Activated CD4-positive, alpha-beta T cell treated with anti-CD3 and anti-CD28 coated beads, Interleukin-2, amount 50 U/mL, for 16 hours (primary cell): ENCODE measurements around the gene UBE2I.
"Not testable (repeated sequence)": the region's sequence is repeated elsewhere in the genome, so short reads cannot be mapped to it uniquely, and the experiment has no call there.

ENCODE experiments used
- DNase-seq: peaks from one replicate; pipeline ENCODE4 v3.0.0-alpha.2; 2020

UBE2I gene

DNA sequence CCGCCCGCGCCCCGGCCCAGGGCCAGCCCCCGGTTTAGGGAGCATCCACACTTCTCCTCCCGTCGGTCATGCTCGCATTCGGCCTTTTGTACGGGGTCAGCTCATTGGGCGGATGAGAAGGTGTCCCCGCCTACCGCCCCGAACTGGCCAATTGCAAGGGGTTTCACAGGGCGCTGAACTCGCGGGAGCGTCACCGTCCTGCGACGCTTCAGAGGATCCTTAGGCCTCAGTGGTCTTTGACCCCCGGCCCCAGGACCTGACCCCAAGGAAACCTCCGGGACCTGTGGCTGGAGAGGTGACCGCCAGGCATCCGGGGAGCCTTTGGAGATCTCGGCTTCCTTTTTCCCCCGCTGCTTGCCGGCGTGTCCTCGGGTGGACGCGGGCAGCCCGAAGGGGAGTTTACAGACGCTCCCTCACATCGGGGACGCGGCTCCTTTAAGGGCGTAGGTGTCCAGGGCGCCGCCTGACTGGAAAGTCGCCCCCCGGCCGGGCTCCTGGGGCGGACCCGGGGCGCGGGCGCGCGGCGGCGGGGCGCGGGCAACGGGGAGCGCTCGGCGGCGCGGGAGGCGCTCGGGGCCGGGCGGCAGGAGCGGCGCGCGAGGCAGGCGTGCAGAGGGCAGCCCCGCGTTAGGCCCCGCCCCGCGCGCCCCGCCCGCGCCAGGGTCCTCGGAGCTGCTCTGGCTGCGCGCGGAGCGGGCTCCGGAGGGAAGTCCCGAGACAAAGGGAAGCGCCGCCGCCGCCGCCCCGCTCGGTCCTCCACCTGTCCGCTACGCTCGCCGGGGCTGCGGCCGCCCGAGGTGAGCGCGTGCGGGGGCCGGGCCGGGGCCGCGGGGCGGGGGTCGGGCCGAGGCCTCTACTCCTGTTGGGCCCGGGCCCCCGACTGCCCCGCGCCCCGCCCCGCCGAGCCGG is at the start of gene UBE2I:
TSS of gene UBE2I (plus strand) at position 660 of the 909 bp plus-strand sequence. CDS start 4,395 bp downstream, outside the sequence.
- peak; percentile 98 for DNase-seq

GRCh38 chr16:1259760-1260068 is 49.7 kb upstream of the UBE2I start:
- DNase-seq: no peak

DNA sequence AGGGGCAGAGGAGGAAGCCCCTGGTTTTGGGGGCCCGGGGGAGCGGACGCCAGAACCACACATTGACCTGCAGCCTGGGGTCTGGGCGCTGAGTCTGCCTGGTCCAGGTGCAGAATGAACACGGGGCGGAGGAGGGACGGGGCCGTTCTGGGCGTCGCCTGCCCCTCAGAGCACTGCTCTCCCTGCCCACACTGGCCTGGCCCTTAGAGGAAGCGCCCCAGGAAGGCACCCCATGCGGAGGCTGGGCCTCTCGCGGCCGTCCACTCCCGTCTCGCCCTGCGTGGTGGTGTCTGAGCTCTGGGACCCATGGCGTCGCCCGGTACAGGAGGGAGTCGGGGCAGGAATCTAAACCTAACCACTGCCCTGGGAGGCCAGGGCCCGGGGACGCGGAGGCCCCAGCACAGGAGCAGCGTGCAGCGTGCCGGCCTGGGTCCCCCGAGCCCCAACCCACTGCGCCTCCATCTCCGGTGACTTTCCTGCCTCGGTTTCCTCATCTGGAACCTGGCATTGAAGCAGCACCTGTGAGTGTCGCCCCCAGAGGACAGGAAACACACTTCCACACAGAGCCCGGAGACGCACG is 49.2 kb upstream of the UBE2I start:
- DNase-seq: no peak

GRCh38 chr16:1261131-1261892 is 48.1 kb upstream of the UBE2I start:
- DNase-seq: no peak

GRCh38 chr16:1262210-1262845 is 47.1 kb upstream of the UBE2I start:
- DNase-seq: no peak

DNA sequence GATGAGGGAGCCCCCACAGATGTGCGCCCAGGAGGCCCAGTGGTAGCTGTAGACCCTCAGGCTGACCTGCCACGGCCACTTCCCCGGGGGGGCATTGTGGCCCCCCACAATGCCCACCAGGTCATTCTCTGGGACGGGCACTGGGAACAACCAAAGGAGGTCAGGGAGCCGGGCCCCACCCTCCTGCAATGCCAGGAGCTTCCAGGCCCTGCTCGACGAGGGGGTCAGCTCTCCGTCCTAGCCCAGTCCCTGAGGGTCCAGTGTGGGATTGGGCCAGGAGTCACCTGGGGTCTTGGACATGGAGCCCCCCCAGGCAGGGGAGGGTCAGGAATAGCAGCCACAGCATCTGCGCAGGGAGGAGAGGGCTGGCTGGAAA is 46.6 kb upstream of the UBE2I start:
- DNase-seq: no peak

DNA sequence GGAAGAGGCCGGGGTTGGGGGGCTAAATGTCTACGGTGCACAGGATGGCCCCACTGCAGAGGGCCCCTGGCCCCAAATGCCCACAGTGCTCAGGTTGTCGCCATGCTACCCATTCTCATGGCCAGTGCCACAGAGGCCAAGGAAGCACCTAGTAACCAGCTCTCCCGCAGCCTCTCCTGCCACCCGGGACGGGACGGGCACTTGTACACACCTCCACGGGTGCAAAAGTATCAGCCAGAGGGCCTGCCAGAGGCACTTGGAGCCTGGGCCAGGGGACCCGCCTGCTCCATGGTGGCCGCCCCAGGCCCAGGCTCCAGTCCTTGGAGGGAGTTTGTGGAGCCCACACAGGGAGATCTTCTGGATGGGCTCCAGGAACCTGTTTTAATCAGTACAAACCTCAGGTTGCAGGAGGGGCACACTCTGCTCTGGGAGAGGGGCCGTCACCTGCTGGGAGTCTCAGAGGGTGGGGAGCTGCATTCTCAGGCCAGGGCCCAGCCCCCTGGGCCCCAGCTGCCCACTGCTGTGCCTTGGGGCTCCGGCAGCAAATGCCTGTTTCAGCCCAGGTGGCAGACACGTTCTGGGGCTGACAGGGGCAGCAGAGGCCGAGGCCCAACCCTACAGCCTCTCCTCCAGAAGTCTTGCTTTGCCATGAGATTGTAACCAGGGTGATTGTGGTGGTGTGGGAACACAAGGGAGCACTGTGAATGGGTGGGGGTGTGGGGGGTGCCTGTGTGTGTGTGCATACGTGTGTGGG is 45.7 kb upstream of the UBE2I start:
- DNase-seq: no peak

- DNase-seq: no peak
These were observed 44.9 kb upstream of the UBE2I start for GRCh38 chr16:1264345-1265089.

- DNase-seq: no peak
These were observed 44.3 kb upstream of the UBE2I start for GRCh38 chr16:1265090-1265630.

DNA sequence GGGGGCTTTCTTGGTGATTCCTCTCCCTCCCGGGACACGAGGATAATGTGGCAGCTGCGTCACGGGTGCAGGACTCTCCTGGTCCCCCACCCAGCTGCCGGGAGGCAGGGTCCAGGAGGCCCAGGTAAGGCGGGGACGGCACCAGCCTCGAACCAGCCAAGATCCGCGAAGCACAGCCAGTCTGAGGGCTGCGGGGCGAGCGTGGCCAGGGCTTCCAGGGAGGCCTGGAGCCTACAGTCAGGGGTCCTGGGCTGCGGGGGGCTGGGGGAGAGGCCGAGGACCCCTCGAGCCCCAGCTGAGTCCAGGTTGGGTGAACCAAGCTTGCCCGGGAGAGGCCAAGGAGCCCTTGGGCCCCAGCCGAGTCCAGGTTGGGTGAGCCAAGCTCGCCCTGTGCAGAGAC is 43.6 kb upstream of the UBE2I start:
- DNase-seq: no peak

DNA sequence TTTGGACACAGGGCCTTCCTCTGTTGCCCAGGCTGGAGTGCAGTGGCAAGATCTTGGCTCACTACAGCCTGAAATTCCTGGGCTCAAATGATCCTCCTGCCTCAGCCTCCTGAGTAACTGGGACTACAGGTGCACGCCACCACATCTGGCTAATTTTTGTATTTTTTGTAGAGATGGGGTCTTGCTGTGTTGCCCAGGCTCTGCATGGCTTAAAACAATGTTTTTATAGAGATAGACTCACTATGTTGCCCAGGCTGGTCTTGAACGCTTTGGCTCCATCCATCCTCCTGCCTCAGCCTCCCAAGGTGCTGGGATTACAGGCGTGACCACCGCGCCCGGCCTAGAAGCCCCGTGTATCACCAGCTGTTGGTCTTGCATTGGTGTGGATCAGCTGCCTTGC is 40.0 kb upstream of the UBE2I start:
- not testable (repeated sequence) for DNase-seq

- DNase-seq: no peak
These were observed 38.1 kb upstream of the UBE2I start for GRCh38 chr16:1271380-1271723.

DNA sequence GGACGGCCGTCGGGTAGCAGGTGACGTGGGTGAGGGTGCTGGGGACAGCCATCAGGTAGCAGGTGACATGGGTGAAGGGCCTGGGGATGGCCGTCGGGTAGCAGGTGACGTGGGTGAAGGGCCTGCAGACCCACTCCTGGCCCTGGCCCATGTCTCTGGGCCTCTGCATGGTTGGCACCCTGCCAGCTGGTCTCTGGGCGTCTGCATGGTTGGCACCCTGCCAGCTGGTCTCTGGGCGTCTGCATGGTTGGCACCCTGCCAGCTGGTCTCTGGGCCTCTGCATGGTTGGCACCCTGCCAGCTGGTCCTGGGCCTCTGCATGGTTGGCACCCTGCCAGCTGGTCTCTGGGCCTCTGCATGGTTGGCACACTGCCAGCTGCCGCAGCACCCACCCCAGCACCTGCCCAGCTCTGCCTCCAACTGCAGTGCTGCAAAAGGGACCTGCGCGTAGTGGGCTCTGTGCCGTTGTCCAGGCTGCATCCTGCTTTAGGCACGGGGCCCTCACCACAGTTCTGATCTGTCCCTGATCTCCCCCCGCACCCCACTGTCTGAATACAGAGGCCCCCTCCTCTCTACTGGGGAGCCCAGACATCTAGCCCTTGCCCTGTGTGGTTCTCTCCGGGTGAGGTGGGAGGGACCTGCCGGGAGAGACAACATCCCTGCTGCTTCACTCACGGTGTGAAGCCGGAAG is 37.6 kb upstream of the UBE2I start:
- DNase-seq: not testable (repeated sequence)

DNA sequence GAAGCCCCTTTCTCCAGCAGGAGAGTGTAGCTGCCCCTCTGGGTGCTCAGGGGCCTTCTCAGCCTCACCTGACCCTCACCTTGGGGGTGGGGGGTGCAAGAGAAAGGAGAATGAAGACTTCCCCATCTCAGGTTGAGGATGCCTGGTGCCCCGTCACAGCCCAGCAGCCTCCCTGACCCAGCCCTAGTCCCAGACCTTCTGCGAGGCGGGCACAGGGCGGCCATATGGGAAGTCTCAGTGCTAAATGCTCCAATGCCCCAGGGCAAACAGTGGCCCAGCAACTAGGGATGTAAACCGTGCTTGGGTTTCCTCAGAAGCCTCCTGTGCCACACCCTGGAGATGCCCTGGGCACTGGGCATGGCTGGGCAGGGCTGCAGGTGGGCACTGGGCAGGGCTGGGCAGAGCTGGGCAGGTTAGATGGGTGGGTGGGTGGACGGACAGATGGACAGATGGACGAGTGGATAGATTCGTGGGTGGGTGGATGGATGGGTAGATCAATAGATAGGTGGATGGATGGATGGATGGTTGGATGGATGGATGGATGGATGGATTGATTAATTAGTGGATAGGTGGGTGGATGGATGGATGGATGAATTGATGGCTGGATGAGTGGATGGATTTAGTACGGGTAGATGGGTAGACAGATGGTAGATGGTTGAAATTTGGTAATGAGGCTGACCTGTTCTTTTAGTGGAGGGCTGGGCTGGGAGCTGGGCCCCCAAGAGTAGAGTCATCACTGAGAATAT is 36.8 kb upstream of the UBE2I start:
- no peak for DNase-seq

- no peak for DNase-seq
These were observed 35.6 kb upstream of the UBE2I start for GRCh38 chr16:1273816-1274215.

- DNase-seq: no peak
These were observed 34.7 kb upstream of the UBE2I start for GRCh38 chr16:1274767-1275166.

GRCh38 chr16:1275791-1276579 is 33.5 kb upstream of the UBE2I start:
- DNase-seq: no peak

- no peak for DNase-seq
These were observed 32.9 kb upstream of the UBE2I start for GRCh38 chr16:1276580-1276878.

DNA sequence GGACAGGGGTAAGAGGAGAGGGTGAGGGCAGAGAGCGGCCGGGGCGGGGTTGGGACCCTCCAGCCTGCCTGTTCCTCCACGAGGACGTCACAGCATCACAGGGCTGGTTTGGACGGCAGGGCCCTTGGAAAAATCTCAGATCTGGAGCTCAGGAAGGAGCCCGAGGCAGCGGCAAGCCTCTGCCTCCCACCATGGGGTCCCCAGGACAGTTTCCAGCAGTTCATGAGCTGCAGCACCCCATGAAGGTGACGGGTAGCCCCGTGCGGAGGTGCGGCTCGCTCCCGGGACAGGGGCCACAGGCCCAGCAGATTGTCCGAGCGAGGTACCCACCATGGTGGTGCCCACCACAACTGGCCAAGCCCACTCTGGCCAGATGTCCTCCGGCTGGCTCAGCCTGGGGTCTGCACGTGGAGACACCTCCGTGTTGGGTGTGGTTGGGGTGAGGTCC is 32.3 kb upstream of the UBE2I start:
- DNase-seq: no peak
